ENCODE measurements around the gene RAVER1. TPM values are rescaled to one million over a fixed set of nuclear protein-coding genes. Genes with fewer than 3 reads are reported as not detected.
A peak's percentile ranks its signal among the peaks of the same experiment; 100 is the strongest.
"Not testable (repeated sequence)": the region's sequence is repeated elsewhere in the genome, so short reads cannot be mapped to it uniquely, and the experiment has no call there.

Gene RAVER1
- total RNA-seq, 1 donor from 2014 or later: 12.5 TPM

- no peak for DNase-seq (ENCODE audit: low read depth)
Measured at GRCh38 chr19:10291554-10292205, 41.6 kb downstream of the RAVER1 start.

DNA sequence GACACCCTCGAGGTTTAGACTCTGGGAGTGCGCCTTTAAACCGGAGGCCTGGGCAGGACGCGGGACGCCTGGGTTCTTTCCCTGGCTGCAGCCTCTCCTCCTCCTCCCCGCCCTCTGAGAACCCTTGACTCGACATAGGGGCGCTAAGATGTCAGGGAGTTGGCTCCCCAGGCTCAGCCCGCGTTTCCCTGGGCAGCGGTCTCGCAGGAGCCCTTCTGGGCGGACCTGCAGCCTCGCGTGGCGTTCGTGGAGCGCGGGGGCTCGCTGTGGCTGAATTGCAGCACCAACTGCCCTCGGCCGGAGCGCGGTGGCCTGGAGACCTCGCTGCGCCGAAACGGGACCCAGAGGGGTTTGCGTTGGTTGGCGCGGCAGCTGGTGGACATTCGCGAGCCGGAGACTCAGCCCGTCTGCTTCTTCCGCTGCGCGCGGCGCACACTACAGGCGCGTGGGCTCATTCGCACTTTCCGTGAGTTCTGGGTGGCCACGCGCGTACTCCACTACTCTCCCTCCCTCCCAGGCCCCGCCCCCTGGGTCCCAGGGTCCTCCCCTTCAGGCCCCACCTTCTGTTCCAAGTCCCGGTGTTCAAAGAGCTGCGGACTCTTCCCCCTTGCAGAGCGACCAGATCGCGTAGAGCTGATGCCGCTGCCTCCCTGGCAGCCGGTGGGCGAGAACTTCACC, 42.3 kb downstream of the RAVER1 start:
- peak; percentile 69 for DNase-seq (ENCODE audit: low read depth)

- peak; percentile 36 for DNase-seq (ENCODE audit: low read depth)
Measured at GRCh38 chr19:10290357-10290875, 42.9 kb downstream of the RAVER1 start.

DNA sequence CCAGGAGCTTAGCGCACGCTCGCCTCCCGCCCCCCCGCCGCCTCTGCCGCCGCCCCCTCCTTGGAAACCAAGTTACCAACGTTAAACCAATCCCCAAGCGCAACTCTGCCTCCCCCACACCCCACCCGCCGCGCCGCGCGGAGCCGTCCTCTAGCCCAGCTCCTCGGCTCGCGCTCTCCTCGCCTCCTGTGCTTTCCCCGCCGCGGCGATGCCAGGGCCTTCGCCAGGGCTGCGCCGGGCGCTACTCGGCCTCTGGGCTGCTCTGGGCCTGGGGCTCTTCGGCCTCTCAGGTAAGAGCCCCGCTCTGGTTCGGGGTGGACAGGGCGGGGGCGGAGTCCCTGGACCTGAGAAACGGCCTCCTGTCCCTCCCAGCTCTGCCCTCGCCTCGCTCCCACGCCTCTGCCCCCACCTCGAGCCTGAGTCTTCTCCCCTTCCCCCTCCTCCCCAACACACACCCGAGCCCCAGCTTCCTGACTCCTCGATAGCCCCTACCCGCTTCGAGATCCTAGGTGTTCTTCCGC, 43.4 kb downstream of the RAVER1 start, which contains the start of gene ICAM5:
Gene ICAM5 (plus strand): TSS at position 117 of the 521 bp plus-strand sequence. CDS start 92 bp downstream, at position 209.
- DNase-seq (ENCODE audit: low read depth): no peak

DNA sequence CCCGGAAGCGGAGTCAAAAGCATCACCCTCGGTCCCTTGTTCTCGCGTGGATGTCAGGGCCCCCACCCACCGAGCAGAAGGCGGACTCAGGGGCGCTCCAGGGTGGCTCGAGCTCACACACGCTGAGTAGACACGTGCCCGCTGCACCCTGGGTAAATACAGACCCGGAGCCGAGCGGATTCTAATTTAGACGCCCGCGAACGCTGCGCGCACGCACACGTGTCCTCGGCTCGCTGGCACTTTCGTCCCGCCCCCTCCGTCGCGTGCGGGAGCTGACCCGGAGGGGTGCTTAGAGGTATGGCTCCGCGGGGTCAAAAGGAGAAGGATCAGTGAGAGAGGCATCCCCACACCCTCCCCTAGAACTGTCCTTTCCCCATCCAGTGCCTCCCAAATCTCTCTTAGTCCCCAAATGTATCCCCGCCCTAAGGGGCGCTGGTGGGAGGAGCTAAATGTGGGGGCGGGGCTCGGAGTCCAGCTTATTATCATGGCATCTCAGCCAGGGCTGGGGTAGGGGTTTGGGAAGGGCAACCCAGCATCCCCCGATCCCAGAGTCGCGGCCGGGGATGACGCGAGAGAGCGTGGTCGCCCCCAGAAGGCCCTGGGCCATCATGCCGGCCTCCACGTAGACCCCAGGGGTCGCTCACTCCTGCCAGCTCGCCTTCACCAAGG, 44.0 kb downstream of the RAVER1 start:
- DNase-seq (ENCODE audit: low read depth): no peak

DNA sequence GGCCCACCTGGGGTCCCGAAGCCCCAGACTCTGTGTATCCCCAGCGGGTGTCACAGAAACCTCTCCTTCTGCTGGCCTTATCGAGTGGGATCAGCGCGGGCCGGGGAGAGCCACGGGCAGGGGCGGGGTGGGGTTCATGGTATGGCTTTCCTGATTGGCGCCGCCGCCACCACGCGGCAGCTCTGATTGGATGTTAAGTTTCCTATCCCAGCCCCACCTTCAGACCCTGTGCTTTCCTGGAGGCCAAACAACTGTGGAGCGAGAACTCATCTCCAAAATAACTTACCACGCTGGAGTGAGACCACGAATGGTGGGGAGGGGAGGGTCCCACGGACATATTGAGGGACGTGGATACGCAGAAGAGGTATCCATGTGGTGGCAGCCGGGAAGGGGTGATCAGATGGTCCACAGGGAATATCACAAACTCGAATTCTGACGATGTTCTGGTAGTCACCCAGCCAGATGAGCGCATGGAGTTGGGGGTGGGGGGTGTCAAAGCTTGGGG, 44.6 kb downstream of the RAVER1 start:
- DNase-seq (ENCODE audit: low read depth): no peak

DNA sequence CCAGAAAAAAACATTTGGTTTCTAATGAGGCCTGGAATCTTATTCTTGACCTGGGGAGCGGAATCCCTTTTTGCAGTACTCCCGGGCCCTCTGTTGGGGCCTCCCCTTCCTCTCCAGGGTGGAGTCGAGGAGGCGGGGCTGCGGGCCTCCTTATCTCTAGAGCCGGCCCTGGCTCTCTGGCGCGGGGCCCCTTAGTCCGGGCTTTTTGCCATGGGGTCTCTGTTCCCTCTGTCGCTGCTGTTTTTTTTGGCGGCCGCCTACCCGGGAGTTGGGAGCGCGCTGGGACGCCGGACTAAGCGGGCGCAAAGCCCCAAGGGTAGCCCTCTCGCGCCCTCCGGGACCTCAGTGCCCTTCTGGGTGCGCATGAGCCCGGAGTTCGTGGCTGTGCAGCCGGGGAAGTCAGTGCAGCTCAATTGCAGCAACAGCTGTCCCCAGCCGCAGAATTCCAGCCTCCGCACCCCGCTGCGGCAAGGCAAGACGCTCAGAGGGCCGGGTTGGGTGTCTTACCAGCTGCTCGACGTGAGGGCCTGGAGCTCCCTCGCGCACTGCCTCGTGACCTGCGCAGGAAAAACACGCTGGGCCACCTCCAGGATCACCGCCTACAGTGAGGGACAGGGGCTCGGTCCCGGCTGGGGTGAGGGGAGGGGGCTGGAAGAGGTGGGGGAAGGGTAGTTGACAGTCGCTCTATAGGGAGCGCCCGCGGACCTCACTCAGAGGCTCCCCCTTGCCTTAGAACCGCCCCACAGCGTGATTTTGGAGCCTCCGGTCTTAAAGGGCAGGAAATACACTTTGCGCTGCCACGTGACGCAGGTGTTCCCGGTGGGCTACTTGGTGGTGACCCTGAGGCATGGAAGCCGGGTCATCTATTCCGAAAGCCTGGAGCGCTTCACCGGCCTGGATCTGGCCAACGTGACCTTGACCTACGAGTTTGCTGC, 46.3 kb downstream of the RAVER1 start, which contains the start of gene ICAM4:
Gene ICAM4 (plus strand): TSS at position 153 of the 935 bp plus-strand sequence. CDS start 58 bp downstream, at position 211.
- DNase-seq (ENCODE audit: low read depth): peak; percentile 79

GRCh38 chr19:10285393-10285792, 47.9 kb downstream of the RAVER1 start:
- no peak for DNase-seq (ENCODE audit: low read depth)

DNA sequence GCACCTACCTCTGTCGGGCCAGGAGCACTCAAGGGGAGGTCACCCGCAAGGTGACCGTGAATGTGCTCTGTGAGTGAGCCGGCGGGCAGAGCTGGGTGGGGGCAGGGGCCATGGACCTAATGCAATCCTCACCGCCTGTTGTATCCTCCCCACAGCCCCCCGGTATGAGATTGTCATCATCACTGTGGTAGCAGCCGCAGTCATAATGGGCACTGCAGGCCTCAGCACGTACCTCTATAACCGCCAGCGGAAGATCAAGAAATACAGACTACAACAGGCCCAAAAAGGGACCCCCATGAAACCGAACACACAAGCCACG, 48.4 kb downstream of the RAVER1 start:
- no peak for DNase-seq (ENCODE audit: low read depth)

DNA sequence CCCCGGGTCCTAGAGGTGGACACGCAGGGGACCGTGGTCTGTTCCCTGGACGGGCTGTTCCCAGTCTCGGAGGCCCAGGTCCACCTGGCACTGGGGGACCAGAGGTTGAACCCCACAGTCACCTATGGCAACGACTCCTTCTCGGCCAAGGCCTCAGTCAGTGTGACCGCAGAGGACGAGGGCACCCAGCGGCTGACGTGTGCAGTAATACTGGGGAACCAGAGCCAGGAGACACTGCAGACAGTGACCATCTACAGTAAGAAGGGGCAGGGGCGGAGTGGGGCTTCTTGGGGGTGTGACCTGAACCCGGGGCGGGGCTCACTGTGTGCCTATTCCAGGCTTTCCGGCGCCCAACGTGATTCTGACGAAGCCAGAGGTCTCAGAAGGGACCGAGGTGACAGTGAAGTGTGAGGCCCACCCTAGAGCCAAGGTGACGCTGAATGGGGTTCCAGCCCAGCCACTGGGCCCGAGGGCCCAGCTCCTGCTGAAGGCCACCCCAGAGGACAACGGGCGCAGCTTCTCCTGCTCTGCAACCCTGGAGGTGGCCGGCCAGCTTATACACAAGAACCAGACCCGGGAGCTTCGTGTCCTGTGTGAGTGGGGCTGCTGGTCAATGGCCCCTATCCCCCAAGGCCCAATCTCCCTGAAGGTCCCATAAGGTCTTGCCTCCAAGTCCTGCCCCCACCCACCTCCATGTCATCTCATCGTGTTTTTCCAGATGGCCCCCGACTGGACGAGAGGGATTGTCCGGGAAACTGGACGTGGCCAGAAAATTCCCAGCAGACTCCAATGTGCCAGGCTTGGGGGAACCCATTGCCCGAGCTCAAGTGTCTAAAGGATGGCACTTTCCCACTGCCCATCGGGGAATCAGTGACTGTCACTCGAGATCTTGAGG, 49.0 kb downstream of the RAVER1 start:
- DNase-seq (ENCODE audit: low read depth): no peak

DNA sequence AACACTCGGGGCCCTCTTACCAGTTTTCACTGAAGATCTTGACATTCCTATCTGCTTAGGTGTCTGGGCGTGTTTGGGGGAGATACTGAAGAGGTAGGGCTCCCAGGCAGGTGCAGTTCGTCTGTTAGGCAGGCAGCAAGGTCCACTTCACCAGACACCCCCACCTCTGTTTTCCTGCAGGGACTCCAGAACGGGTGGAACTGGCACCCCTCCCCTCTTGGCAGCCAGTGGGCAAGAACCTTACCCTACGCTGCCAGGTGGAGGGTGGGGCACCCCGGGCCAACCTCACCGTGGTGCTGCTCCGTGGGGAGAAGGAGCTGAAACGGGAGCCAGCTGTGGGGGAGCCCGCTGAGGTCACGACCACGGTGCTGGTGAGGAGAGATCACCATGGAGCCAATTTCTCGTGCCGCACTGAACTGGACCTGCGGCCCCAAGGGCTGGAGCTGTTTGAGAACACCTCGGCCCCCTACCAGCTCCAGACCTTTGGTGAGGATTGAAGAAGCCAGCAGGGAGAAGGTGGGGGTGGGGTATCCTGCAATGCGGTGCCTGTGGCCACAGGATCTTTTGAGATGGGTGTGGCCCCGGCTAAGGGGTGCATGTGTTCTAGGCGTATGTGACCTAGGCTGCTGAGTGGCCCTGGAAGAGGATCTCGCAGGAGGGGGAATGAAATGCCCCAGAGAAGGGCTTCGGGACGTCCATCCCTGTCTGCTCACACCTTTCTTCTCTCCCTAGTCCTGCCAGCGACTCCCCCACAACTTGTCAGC, 49.8 kb downstream of the RAVER1 start:
- no peak for DNase-seq (ENCODE audit: low read depth)

DNA sequence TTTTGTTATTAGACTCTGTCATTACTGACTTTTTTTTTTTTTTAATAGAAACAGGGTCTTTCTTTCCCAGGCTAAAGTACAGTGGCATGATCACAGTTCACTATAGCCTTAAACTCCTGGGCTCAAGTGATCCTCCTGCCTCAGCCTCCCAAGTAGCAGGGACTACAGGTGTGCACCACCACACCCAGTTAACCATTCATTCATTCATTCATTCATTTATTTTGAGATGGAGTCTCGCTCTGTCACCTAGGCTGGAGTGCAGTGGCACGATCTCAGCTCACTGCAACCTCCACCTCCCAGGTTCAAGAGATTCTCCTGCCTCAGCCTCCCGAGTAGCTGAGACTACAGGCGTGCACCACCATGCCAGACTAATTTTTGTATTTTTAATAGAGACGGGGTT, 51.3 kb downstream of the RAVER1 start:
- DNase-seq (ENCODE audit: low read depth): not testable (repeated sequence)

GRCh38 chr19:10279737-10280442, 53.4 kb downstream of the RAVER1 start:
- DNase-seq (ENCODE audit: low read depth): no peak

DNA sequence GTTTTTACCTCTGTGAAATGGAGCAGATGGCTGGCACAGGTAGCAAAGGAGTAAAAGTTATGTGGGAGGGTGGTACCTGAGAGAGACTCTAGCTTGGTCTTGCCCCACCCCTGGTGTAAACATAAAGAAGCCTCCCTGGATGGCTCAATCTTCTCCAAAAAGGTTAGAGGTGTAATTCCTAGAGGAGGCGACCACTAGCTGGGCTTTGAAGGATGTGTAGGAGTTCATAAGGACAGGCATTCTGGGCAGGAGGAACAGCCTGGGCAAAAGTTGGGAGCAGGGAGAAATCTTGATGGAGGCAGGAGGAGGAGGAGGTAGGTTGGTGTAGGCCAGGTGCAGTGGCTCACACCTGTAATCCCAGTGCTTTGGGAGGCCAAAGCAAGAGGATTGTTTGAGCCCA, 54.4 kb downstream of the RAVER1 start:
- no peak for DNase-seq (ENCODE audit: low read depth)

- DNase-seq (ENCODE audit: low read depth): no peak
Measured at GRCh38 chr19:10277795-10278589, 55.3 kb downstream of the RAVER1 start.

- DNase-seq (ENCODE audit: low read depth): no peak
Measured at GRCh38 chr19:10274589-10274988, 58.7 kb downstream of the RAVER1 start.

GRCh38 chr19:10271543-10272086, 61.7 kb downstream of the RAVER1 start:
- DNase-seq (ENCODE audit: low read depth): no peak

Measured in myocyte (in vitro differentiated cells).